Kidney capillary endothelial cell (primary cell): ENCODE results near the gene NDC1.
"Not testable (repeated sequence)": the region's sequence is repeated elsewhere in the genome, so short reads cannot be mapped to it uniquely, and the experiment has no call there.

ENCODE experiments used
- DNase-seq: peaks from one replicate; pipeline ENCODE4 v3.0.0-alpha.2; 2018; ENCODE audit warnings: low spot score

Gene NDC1, protein sequence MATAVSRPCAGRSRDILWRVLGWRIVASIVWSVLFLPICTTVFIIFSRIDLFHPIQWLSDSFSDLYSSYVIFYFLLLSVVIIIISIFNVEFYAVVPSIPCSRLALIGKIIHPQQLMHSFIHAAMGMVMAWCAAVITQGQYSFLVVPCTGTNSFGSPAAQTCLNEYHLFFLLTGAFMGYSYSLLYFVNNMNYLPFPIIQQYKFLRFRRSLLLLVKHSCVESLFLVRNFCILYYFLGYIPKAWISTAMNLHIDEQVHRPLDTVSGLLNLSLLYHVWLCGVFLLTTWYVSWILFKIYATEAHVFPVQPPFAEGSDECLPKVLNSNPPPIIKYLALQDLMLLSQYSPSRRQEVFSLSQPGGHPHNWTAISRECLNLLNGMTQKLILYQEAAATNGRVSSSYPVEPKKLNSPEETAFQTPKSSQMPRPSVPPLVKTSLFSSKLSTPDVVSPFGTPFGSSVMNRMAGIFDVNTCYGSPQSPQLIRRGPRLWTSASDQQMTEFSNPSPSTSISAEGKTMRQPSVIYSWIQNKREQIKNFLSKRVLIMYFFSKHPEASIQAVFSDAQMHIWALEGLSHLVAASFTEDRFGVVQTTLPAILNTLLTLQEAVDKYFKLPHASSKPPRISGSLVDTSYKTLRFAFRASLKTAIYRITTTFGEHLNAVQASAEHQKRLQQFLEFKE

DNA sequence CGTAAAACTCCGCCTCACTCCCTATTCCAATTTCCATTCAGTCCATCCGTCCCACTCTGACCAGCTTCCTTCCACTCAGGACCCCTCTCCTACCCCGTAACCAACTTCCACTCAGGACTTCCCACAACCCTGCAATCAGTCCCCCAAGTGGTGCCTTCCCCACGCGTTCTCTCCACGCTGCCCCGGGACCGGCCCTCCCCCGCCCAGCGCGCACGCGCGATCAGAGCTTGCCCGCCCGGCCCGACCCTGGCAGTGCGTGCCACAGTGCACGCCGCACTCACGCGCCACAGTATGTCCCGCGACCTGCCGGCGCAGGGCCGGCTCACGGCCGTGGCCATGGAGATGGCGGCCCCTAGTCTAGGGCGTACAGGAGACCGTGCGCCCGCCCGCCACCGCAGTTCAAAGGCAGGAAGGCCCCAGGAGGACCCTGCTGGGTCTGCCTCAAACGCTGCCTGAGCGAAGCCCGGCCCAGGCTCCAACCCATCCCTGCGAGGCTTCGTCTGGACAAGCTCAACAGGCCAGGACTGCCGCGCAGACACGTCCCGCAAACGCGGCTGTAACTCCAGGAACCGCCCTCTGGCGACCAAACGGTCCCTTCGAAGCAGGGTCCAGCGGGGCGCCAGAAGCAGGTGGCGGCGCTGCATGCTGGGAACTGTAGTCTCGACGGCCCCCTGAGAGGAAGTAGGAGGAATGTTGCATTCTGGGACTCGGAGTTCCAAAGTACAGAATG lies at the start of gene NDC1:
TSS of gene NDC1 (minus strand) at position 373 of the 730 bp plus-strand sequence. CDS start at position 338, 35 bp downstream.
- peak; percentile 95 for DNase-seq

DNA sequence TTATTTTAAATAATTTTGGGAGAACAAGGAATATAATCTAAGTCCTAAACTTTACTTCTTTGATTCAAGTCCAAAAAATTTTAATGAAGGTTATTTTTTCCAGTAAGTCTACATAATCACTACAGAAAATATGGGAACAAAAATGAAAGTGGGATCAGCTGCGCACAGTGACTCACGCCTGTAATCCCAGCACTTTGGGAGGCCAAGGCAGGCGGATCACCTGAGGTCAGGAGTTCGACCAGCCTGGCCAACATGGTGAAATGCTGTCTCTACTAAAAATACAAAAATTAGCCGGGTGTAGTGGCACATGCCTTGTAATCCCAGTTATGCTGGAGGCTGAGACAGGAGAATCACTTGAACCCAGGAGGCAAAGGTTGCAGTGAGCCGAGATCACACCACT lies 45.5 kb upstream of the NDC1 start:
- DNase-seq = not testable (repeated sequence)

DNA sequence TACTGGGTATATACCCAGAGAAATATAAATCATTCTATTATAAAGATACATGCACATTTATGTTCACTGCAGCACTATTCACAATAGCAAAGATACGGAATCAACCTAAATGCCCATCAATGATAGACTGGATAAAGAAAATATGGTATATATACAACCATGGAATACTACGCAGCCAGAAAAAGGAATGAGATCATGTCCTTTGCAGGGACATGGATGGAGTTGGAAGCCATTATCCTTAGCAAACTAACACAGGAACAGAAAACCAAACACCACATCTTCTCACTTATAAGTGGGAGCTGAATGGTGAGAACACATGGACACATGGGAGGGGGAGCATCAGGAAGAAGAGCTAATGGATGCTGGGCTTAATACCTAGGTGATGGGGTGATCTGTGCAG lies 43.8 kb upstream of the NDC1 start:
- DNase-seq = not testable (repeated sequence)

DNA sequence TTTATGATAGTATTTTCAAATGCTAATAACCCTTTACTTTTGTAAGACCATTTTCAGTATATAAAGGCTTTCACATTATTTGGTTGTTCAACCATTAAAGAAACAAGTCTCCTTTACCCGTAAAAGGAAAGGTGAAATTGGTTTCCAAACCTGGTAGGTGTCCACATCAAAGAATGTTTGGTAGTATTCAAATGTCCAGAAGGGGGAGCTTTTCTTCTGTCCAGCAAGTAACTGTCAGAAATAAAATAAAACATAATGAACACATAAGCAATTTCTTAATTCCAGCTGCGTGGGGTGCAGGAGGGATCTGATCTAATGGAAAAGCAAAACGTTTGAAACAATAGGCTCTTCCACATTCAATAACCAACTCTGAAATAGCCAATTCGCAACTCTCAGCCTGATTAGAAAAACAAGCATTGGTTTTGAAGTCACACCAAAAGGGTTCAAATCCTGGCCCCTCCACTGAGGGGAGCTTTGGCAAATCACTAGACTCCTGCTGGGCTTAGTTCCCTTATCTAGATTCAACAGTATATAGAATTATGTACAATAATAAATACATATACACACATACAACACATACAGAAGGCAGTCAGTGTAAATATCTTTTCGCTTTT lies 40.5 kb upstream of the NDC1 start:
- DNase-seq = peak; percentile 53

DNA sequence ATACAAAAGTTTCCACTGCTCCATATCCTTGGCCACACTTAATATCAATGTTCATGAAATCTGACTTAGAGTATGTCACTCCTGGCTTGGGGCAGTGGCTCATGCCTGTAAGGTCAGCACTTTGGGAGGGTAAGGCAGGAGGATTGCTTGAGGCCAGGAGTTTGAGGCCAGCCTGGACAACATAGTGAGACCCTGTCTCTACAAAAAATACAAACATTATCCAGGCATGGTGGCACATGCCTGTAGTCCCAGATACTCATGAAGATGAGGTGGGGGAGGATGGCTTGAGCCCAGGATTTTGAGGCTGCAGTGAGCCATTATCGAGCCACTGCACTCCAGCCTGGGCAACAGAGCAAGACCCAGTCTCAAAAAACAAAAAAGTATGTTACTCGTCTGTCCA lies 37.1 kb upstream of the NDC1 start:
- DNase-seq = not testable (repeated sequence)

DNA sequence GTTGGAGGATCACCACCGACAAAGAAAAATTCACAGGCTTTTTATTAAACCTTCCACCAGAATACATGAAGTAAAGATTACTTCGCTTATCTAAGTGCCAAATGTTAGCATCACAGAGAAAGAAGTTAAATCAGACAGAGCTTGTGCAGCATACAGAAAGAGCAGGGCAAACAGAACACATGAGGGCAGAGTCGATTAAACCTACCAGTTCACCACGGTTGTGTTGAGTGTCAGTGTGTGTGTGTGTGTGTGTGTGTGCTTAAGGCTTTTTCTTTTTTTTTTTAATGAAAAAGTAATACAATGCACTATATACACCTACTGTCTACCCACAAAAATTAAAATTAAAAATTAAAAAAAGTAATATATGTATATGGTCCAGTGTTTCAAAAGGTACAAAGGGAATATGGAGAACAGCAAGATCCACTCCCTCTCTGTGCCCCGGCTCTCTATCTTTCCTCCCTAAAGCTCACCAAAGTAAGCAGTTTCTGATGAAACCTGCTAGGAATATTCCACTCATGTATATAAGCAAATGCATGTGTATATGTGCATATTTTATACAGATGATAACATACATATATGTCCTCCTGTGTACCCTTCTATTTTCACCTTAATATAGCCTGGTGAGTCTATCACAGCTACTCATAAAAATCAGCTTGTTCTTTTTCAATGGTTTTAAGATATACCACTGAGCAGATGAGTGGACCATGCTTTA lies 33.8 kb upstream of the NDC1 start:
- DNase-seq = no peak

DNA sequence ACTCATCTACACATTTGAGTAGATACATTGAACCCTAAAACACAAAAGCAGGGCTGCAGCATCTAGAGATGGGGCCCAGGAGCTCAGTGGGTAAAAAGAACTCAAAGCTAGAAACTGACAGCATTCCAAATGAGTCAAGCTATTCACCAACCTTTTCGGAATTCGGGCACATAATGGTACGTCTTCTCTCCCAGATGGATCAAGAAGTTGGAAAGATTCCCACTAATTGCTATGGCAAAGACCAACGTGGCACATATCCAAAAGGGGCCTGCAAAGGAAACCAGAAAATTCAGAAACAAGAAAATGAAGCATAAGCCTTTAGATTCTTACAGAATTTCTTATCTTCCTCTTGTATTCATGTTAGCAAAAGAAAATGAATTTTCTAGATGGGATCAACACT lies 33.1 kb upstream of the NDC1 start:
- no peak for DNase-seq

DNA sequence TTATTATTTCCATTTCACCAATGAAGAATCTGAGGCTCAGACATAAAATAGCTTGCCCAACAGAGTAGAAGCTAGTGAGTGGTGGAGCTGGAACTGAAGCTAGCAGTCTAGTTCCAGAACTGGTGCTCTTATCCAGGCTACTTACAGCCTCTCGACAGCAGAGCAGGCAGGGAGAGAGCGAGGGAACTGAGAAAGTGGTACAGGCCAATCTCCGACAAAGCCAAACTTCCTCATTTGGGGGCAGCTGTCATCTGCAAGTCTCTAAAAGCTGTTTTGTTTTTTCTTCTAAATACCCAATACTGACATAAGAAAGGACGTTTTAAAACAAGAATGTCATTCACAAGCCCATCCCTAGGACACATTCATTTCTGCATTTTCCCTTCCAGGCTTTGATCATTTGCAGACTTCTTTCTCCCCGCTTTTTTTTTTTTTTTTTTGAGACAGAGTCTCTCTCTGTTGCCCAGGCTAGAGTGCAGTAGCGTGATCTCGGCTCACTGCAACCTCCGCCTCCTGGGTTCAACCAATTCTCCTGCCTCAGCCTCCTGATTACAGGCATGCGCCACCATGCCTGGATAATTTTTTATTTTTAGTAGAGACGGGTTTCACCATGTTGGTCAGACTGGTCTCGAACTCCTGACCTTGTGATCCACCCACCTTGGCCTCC lies 31.5 kb upstream of the NDC1 start:
- no peak for DNase-seq

DNA sequence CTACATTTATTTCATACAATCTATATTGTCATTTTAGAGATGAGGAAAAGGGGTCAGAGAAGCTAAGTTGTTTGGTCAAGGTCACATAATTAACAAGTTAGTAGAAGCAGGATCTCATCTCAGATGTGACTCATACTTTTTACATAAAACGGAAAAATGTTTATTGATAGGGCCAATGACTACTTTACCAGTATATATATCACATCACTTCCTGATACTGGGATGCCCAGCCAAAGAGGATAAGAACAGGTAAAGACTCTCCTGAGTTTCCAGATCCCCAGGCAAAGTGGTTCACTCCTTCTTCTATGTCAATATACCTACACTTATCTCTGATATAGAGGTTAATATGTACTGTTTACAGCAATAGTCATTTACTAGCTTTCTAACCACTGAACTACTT lies 30.5 kb upstream of the NDC1 start:
- no peak for DNase-seq

DNA sequence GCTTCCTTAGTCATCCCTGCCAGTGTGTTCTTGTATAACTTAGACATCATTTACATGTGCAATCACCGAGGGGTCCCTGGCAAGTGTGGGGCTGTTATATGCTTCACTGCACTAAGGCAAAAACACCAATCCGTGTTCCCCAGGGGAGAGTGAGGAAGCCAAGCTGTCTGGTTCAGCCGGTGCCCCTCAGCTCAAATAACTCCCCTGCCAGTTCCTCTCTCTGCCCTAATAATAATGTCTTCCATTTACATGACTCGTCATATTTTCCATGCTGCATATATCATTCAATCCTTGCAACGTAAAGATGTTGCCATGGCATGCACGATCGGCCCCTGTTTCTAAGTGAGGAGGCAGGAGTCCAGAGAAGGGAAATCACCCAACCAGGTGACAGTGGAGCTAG lies 24.4 kb upstream of the NDC1 start:
- no peak for DNase-seq

DNA sequence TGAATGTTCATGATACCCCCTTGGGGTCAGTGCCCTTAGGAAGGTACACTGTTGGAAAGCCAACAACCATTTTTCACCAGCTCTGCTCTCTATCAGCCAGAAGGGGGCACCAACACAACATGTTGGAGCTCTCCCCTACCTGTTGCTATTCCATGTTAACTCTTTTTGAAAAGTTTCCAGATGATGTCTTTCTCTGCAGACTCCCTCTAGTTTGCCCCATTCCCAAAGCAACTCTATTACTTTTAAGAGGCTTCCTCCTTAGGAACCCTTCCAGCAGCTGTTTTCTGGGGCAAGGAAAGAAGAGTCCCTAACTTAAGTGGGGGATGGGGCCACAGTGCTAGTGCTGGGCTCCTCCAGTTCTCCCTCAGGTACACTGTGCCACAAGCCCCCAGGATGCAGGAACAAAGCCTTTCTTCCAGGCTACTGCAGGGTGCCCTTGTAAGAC lies 22.9 kb upstream of the NDC1 start:
- DNase-seq = peak; percentile 50

DNA sequence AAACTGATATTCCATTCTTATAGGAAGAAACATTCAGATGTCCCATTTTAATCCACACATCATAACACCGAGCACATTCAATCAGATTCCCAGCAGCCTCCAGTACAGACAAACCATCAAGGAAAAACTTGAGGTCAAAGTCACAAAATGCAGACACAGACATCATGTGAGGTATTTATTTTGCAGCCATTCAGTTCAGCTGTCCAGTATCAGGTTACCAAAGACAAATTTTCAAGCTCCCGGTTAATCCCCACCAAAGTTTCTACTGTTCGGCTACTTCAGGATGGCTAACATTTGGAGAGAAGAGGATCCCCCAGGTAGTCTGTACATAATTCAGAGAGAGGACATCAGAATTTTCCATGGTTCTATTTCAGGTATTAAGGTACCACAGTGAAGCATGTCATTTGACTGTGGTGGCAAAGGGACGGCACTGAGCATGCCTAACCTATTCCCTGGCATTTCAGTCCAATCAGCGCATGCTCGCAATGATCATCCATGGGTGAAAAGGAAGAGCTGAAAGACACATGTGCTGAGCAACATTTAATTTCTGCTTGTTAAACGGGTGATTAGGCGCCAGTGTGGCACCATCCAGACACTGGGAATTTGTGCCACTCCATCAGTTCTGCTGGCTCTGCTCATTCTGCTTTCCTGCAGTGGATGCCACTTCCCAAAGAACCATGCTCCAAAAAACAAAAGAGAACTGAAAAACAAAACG lies 13.6 kb upstream of the NDC1 start:
- no peak for DNase-seq

DNA sequence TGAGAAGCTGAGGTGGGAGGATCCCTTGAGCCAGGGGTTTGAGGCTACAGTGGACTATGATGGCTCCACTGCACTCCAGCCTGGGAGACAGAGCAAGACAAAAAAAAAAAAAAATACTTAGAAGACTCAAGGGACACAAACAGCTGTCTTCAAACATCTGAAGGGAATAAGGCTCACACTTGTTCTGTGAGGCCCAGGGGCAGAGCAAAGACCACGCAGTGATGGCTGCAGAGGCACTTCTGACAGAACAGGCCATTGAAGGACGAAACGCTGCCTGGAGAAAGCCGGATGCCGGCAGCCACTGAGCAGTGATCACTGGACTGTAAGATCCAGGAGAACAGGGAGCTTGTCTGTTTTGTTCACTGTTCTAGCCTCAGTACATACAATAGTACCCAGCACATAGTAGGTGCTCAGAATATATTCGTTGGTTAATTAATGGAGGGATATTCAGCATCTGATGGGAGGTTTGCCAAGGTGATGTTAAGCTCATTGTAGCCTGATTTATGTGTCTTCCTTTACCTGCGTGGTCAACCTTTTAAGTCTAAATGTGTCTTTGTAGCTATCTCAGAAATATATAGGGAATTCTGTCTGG lies 12.1 kb upstream of the NDC1 start:
- DNase-seq = no peak

DNA sequence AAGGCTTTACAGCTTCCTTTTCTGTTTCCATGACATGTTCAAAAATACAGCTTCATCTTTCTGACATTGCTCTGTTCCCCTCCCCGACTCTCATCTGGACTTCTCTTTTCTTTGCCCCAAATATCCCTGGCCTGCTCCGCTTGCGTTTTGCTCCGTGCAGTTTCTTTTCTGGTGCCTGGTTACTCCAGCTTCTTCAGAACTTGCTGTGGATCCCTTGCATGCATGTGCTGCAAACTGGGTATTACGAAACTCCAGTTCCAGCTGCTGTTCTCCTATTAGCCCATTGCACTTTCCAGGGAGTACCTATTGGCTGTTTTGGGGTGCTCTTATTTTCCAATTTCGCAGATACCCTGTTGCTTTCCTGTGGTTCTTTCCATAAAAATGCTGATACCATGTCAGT lies 9.9 kb upstream of the NDC1 start:
- no peak for DNase-seq

DNA sequence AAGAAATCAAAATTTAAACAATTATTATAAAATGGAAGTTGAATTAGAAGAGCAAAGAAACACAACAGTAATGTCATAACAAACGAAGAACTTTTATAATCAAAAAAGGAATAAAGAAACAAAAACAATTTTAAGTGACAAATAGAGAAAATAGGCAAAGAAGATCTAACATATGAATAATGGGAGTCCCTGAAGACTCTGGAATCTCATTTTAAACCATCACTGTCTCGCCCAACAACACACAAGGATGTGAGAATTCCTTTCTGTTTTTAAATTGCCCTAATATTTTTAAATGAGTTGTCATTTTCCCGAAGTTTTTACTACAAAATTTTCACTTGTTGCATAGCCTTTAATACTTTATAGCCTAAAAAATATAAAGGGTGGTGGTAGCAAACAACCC lies 4.3 kb upstream of the NDC1 start:
- DNase-seq = no peak

DNA sequence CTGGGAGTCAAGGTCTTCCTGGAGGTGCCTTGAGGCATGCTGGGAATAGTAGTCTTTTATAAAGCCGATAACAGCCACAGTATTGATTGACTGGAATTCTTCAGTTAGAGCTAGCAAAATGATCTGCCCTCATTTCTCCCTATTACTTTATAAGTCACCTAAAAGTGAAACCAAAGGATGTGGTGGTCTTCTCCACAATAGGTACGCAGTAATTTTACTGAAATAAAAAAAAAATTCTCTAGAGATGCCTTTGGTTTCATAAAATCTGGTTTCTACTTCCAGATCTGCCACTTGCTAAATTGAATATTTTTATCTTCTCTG lies 518 bp upstream of the NDC1 start:
- no peak for DNase-seq

DNA sequence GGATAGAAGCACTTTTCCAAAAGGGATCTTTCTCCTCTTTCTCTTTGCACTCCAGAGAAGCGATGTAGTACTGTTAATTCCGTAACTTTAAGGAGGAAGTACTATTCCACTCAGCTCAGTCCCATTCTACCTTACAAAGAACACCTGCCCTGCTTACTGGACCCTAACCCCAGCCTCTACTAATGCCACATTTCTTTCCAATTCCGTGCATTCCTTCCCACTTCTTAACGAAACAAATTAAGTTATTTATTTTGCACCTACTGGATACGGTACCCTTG lies 511 bp downstream of the NDC1 start:
- no peak for DNase-seq

DNA sequence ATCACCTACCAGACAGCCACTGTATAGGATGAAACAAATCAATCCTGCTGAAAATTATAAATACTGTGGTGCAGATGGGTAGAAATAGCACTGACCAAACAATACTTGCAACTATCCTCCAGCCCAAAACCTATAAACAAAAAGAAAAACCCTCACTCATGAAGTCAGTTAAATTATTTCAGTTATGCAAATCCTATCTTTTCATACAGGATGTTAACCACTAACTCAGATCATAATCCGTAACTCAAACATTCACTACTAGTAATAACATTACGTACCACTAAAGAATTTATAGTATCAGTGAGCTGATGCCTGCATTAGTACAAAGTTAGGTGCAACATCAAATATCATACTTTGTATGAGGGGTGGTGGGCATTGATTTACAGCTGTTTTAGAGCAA lies 2.6 kb downstream of the NDC1 start:
- DNase-seq = no peak

DNA sequence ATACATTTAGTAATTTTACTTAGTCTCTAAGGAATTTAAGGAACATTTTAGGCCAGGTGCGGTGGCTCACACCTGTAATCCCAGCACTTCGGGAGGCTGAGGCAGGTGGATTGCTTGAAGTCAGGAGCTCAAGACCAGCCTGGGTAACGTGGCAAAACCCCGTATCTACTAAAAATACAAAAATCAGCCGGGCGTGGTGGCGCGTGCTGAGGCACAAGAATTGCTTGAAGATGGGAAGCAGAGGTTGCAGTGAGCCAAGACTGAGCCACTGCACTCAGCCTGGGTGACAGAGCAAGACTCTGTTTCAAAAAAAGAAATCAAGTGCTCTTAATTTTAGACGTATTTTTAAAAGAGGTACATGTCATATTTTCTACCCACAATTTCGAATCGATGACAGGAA lies 3.3 kb downstream of the NDC1 start:
- no peak for DNase-seq

DNA sequence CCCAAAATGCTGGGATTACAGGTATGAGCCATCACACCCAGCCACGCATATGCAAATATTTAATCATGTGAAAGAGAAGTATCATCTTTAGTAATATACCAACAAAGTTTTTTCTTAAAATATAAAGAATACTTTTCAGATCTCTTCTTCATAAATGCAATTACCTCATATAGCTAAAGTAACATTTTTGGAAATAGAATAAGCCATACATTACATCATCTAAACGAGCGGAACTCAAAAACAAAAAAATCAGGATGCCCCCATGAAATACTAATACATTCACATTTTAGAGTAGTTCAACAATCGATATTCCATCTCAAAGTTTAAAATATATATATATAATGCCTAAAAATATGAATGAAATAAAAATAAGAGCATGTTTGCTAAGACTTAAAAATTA lies 4.7 kb downstream of the NDC1 start:
- no peak for DNase-seq

DNA sequence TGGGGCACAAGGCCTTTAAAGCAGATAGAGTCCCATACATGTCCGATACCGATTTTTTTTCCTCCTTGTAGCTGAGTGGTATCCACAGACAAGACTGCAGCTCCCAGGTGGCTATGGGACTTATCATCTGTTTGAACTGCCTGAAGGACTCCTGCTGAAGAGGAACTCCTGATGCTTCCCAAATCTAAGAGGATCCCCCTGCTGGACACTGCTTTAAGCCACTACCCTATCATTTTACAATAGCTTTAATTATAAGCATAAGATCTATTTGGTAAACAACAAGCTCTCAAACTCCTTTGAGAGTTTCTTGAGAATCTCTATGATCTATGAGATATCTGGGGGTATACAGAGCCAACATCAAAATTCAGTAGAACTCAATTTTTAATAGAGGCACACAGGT lies 11.7 kb downstream of the NDC1 start:
- DNase-seq = no peak
